GM18508 (cell line): Measurements from ENCODE around the gene TBC1D21.

ENCODE experiments used
- ATAC-seq: cut with Tn5 transposase; IDR thresholded peaks from one replicate; pipeline ENCODE4 v1.9.1; 2021; ENCODE audit warnings: moderate number of reproducible peaks; ENCODE audit not compliant: insufficient read depth, unreplicated experiment

TBC1D21 gene, protein sequence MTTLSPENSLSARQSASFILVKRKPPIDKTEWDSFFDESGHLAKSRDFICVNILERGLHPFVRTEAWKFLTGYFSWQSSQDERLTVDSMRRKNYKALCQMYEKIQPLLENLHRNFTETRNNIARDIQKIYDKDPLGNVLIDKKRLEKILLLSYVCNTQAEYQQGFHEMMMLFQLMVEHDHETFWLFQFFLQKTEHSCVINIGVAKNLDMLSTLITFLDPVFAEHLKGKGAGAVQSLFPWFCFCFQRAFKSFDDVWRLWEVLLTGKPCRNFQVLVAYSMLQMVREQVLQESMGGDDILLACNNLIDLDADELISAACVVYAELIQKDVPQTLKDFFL

DNA sequence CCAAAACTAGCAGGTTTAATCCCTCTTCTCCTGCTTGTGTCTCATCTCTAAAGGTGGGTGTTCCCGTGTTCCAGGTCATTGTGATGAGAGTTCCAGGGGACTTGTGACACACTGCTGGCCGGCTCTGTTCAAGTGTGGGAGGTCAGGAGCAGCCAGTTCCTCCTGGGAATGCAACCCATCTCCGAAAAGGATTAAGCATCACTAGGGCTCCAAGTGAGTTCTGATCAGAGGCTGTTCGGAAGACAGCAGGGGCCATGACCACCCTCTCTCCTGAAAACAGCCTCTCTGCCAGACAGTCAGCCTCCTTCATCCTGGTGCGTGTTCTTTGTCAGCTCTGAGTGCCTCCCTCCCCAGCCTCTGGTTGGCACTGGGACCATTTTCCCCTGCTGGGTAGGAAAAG lies at the start of gene TBC1D21:
Gene TBC1D21 (plus strand): TSS at position 109 of the 400 bp plus-strand sequence. CDS start 146 bp downstream, at position 255.
- ATAC-seq, result no peak

DNA sequence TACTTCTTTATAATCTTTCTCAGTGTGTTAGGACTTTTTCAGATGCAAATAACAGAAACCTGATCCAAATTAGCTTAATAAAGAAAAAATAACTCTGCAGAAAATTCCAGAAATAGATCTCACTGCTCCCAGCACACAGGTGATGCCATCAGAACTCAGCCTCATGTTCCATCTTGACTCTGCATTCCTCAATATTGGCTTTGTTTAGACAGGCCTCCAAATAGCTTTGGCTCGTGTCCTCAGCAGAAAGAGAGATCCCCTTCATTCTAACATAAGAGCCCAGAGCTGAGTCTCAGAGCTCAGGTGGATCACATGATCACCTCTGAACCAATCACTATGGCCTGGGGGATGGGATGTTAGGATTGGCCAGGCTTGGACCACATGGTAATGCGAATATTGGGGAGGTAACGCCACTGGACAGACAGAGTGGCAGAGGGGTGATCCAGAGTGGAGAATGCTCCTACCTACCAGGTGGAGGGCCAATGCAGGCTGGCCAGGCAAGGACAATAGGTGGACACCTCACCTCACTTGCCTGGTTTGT lies 46.6 kb upstream of the TBC1D21 start:
- ATAC-seq, result no peak

DNA sequence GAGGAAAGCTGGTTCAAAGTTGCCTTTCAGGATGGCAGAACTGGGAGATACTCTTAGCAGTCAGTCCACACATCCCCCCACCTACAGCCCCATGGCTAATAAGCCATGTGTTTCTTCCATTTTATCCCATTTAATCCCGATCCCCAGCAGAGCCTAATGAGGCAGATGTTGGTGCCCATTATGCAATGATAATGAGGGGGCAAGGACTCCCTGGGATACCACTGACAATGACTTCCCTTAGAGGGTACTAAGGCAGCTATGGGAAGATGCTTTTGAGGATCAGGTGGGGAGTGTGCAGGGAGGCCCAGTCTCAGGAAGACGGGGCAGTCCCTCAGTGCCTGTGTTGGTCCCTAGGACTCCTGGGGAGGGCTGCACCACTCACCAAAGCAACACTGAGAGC lies 43.8 kb upstream of the TBC1D21 start:
- ATAC-seq, result no peak

DNA sequence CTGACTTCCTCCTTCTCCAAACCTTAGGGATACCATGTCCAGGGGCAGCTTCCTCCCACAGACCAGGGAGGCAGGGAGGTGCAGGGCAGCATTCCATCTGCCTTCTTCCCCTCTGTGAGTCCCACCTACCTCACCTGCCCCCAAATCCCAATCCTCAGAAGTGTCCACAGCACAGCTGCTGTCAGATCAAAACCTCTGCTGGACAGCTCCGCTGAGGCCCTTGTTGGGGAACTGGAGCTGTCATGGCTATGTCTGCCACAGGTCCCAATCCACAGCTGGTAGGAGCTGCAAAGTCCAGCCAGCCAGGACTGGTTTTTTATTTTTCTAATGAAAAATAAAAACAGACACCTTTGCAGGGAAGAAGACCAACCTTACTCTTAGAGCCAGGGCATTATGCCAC lies 40.7 kb upstream of the TBC1D21 start:
- no peak for ATAC-seq

DNA sequence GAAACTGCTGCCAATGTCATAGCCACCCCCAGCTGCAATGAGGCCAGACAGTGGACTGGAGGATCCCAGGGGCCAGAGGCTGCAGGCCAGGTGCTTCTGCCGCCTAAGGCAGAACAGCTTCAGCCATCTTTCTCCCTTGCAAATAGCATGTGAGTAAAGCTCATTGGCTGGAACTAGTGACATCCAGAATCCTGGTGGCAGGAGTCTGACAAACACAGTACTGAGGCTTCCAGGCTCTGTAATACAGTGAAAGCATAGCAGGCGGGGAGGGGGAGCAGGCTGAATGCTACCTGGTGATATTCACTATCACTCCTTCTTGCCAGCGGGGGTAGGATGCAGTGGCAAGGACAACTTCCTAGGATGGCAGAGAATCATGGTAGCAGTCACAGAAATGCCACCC lies 36.5 kb upstream of the TBC1D21 start:
- ATAC-seq, result no peak

DNA sequence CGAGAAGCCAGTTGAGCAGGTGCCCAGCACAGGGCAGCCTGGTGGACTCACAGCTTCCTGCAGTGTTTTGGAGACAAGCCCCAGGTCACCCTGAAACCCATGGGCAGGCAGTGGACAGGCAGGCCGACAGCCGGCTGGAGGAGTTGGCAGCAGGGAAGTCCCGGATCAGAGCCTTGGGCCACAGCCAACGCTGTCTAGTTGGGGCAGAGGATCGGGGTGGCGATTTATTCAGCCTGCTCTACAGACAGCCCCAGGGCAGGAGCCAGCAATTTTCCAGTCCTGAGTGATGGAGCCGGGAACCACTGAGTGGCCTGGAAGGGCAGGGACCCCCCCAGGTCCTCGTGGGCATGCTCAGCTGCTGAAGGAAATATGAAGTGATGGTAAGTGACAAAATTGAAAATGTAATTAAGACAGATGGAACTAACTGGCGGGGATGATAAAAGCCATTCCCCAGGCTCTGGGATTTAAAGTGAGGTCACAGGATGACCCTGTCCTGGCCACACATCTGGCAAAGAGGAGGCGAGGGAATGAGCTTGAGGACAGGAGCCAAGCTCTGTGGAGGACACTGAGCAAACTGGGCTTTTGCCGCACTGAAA lies 34.4 kb upstream of the TBC1D21 start:
- ATAC-seq, result no peak

DNA sequence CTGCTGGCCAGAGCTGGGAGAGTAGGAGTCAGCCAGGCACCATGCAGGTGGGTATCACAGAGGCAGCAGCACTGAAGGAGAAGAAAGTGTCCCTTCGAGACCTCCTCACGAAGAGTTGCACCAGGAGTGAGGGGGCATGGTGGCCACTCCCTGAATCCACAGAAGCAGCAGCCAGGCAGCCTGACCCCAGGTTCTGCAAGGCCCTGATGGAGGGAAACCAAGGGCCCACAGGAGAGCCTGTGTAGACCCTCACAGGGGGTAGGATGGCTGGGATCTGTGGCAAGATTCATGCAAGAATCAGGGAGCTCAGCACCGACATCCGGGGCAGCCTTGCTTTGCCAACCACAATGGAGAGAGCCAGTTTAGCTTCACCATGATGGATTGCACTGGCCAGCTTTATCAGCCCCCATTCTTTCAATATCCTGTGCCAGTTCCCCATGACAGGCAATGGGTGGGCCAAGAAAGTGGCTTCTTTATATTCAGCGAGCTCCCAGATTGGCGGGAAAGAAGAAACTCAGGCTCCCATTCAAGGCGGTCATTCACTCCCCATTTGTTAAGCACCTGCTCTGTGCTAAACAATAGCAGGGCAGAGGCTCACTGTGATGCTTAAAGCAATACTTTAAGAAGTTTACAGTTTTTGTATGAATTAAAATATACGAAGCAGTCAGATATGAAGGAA lies 33.5 kb upstream of the TBC1D21 start:
- ATAC-seq, result no peak

DNA sequence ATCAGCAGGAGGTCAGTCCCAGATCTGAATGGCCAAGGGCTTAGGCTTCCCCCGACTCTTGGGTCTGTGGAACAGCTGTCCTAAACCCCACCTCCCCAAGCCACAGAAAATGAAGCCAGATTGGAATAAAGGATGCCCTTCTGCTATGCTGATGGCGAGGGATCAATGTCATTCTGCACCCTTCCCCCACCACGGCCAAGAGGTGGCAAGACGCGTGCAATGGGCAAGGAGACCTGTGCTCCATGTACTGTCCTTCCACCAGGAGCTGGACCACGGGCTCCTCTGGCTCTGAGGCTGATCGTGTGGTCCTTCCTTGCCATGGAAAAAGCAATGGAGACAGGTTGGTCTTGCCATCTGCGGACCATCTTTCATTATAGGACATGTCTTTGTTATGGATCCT lies 32.6 kb upstream of the TBC1D21 start:
- no peak for ATAC-seq

DNA sequence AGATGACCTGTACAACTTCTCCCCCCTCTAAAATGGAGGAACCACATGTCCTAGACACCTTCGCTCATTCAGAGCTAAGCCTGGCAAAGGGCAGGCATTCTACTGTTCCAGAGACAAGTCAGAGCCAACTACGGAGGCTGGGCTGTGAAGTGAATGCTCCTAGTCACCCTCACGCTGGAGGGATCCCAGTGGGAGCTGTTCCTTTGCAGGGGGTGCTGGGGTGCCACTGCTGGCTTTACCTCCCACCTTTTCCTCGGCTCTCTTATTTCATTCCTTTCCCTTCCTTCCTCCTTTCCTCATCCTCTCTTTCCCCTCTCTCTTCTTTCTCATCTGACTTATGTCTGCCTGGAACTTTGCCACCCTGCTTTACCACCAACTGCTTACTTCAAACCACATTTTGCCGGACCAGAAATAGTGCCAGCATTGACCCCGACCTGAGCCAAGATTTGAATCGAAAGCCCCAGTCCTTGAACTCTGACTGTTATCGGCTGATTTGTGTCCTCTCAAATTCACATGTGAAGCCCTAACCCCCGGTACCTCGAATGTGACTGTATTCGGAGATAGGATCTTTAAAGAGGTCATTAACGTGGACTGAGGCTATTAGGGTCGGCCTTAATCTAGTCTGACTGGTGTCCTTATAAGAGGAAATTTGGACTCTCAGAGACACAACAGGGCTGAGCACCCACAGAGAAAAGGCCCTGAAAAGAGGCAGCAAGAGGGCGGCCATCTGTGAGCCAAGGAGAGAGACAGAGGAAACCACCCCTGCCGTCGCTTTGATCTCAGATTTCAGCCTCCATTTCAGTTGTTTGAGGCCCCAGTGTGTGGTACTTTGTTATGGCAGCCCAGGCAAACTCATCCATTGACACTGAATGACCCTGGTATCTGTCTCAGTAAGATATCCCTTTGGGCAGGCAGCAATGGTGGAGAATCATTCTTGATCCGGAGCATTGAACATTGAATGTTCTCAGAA lies 31.3 kb upstream of the TBC1D21 start:
- no peak for ATAC-seq

DNA sequence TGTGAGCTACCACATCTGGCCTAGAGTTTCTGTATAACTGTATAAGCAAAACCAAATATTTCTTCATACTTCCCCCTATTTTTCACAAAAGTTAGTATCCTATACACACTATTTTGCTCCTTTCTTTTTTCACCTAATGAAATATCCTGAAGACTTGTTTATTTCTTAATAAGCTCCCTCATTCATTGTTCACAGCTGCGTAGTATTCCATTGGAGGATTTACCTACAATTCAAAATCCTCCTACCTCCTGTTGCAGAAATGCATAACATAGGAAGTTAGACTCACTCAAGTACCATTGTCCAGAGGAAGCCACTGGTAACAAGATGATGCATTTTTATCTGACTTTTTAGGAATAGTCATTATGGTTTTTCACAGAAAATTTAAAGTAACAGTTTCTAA lies 29.6 kb upstream of the TBC1D21 start:
- ATAC-seq, result no peak

DNA sequence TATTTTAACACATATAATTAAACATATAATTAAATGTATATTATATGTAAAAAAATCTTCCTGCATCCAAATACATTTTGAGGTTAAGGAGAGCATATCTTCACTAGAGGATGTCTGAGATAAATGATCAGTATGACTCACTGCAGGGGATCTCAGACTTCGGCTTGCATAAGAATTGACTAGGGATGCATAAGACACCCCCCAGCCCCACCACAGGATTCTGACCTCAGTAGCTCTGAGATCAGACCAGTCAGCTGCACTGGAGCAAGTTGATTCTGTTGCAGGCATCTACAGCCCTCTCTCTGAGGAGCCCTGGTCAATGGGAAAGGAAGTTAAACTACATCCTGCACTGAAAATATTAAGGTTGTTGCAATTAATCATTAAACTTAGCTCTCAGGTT lies 29.0 kb upstream of the TBC1D21 start:
- ATAC-seq, result no peak

DNA sequence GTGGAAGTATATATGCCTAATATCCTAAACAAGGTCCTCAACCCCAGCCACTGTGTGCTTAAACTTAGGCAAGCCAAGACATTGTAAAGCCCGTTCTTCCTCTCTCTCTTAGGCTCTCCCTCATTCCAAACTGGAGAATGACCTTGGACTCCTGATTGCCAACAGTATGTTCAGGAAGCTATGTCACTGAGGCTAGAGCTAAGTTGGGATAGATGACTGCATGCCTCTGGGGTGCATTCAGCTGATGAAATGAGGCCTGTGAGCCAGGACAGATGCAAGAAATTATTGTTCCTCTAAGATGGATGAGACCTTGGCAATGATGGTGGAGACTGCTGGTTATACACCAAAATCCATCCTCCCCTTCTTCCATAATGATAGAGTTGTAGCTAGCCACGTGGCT lies 27.9 kb upstream of the TBC1D21 start:
- ATAC-seq, result no peak

DNA sequence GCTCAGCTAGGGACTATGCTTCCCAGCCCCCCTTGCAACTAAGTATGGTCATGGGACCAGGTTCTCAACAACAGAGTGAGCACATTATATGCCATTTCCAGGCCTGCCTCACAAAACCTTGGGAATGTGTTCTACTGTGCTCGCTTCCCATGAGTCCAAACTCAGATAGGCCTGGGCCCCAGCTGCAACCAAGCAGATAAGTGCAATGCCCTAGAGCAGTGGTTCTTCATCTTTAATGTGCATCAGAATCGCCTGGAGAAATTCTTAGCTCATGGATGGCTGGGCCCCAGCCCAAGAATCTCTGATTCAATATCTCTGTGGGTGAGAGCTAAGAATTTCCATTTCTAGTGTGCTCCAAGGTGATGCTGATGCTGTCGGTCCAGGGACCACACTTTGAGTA lies 27.5 kb upstream of the TBC1D21 start:
- ATAC-seq, result no peak

DNA sequence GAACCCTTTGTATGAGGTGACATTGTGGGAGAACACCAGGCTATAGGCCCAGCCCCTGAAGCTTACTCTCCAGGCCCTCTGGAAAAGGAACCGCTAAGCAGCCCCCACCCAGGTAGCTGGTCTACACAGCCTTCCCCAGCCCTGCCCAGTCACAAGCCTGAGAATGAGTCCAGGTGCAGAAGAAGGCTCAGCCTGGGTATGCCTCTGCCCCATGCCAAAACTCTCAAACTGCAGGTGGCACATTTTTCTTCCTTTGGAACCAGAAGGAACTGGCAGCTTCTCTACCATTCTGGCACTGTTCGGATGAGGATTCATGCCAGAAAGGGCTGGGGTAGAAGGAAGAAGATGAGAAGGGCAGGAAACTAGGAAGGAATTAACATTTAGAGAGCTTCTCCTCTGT lies 23.7 kb upstream of the TBC1D21 start:
- ATAC-seq, result no peak

DNA sequence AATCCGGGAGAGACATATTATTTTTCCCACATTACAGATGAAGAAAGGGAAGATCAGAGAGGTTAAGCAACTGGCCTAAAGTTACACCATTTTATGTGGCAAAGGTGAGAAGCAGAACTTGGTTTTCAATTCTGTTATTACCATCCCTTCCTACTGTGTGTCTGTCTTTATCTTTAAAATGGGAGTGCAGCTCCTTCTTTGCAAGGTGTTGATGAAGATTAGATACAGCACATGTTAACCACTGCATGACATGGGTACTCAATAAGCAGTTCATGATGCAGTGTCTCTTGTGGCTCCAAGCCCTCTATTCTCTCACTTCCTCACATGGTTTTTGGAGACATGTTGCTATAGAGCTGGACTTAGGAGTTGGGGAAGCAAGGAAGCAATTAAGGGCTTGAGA lies 23.1 kb upstream of the TBC1D21 start:
- no peak for ATAC-seq

DNA sequence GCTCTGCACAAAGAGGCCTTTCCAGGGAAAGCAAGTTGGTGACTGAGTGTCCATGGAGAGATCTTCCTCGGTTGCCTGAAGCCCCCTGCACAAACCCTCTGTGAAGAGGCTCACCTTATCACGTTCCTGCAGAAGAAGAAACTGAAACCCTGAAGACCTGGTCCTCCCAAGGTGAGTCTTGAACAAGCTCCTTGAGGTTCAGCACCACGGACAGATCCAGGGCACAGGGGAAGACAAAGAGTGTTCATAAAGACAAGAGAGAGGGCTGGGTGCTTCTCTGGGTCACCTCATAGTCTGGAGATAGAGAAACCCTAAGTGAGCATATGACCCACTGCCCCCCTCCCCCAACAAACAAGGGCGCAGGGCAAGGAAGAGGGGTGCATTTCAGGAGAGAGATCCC lies 21.7 kb upstream of the TBC1D21 start:
- ATAC-seq, result no peak

DNA sequence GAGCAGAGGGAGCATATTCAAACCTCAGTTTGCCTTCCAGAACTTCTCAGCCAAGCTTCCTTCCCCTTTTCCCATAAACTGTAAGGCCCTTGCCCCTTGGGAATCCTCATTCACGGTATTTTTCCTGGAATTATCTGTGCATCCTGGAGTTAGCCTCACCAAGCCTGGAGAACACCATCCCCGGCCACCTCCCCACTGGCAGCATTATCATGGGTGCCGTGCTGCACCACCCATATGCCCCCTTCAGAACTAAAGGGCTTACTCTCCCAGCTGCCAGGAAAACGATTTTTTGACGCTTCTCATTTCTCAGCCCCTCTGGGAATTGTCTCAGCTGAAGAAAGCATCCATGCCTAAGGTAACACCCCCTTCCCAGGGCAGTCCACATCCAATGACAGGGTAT lies 20.9 kb upstream of the TBC1D21 start:
- ATAC-seq, result no peak

DNA sequence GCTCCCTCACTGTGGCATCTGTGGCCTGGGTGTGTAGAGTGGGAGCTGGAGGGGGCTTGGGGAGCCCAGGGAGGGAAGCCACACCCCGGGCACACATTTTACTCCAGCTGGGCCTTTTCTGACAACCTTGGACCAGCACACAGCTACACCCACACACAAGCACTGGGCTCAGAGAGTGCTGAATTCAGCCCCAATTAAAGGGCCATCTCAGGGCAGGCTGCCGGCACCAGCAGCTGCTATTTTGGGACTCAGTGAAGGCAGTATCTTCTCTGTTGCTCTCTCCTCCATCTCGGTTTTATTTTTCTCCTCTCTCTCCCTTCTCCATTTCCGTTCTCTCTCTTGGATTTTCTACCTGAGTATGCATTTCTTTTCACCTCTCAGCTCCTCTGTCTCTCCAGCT lies 19.1 kb upstream of the TBC1D21 start:
- ATAC-seq, result no peak

DNA sequence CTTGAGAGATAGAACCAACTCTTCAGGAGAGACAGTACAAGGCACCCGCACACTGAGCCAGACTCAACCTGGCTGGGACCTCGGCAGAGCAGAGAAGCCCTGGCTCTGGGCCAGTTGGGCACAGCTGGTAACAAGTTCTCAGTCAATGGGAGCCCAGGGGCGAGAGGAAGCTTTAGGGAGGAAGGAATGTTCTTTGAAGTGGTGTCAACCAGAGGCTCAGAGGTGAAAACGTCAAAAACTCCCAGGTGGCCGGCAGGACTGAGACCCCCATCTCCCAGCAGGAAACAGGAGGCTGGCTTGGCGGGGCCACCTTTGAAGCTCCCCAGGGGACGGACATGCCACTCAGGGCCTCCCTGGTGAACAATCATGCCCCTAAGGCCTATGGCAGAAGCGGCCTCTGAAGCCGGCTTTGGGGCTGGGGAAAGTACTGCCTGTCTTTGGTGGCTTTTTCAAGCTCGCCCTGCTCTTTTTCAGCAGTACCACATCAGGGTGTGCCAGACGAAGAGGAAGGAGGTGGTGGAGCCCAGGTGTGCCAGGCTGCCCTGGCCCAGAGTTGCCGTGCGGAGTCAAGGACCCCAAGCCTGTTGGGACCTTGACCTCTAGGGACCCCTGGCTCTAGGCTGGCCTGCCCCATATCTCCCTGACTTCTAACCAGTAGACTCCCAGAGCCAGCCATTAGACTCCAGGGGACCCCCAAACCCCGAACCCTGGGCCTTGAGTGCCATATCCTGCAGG lies 16.7 kb upstream of the TBC1D21 start:
- ATAC-seq, result no peak
